GM23248 (cell line): ENCODE measurements around the gene HDAC8.

ENCODE experiments used
- EZH2 ChIP-seq: fragments of 200-600 bp; sonication (generic); IDR thresholded peaks from 2 replicates; pipeline ENCODE4 v1.6.1; 2018; ENCODE audit warnings: antibody characterized with exemption, mild to moderate bottlenecking; ENCODE audit not compliant: insufficient read depth, poor library complexity, severe bottlenecking
- EZH2phosphoT487 ChIP-seq: fragments of 200-600 bp; sonication (generic); IDR thresholded peaks from 2 replicates; pipeline ENCODE4 v1.6.1; 2018; ENCODE audit warnings: antibody characterized with exemption, moderate library complexity, mild to moderate bottlenecking, low read depth; ENCODE audit not compliant: insufficient read depth

GRCh38 chrX:72296991-72297390 is 275.7 kb downstream of the HDAC8 start:
- TF ChIP-seq EZH2 (no peak), EZH2phosphoT487 (0 out of 2 replicates have a peak, but pooled peaks have one; percentile 44)
